Lung (tissue), 12 donors: ENCODE results near the gene HS3ST3B1. TPM values are rescaled to one million over a fixed set of nuclear protein-coding genes. Genes with fewer than 3 reads are reported as not detected.

Experiments
- ATAC-seq: fragments of 200-7000 bp; cut with Tn5 transposase; one replicate; pipeline ENCODE4 v1.9.1; 2020; ENCODE audit warnings: moderate number of reproducible peaks; ENCODE audit not compliant: insufficient read depth, low FRiP score
- DNase-seq, 3 donors: peaks; one replicate each; pipeline ENCODE4 v3.0.0-alpha.2; 2013 to 2017
- H3K27ac ChIP-seq, 2 donors: one replicate each; pipeline ENCODE4 v1.5.1; 2013; ENCODE audit warnings: mild to moderate bottlenecking in 2 of 2, moderate library complexity in 2 of 2, control low read depth in 1 of 2, inconsistent platforms in 1 of 2, low read depth in 1 of 2, low read length in 1 of 2
- H3K27me3 ChIP-seq, 3 donors: one replicate each; pipeline ENCODE4 v1.5.1; 2013; ENCODE audit warnings: low read length in 2 of 3; ENCODE audit not compliant: control insufficient read depth in 3 of 3, insufficient read depth in 3 of 3
- H3K36me3 ChIP-seq, 4 donors: one replicate each; pipeline ENCODE4 v1.5.1; 2013; ENCODE audit warnings: low read length in 4 of 4, mild to moderate bottlenecking in 1 of 4, moderate library complexity in 1 of 4; ENCODE audit not compliant: control insufficient read depth in 4 of 4, insufficient read depth in 4 of 4
- H3K4me1 ChIP-seq, 5 donors: one replicate each; pipeline ENCODE4 v1.5.1; 2013; ENCODE audit warnings: low read length in 5 of 5, mild to moderate bottlenecking in 2 of 5, moderate library complexity in 1 of 5; ENCODE audit not compliant: control insufficient read depth in 5 of 5, insufficient read depth in 5 of 5
- H3K4me3 ChIP-seq: one replicate; pipeline ENCODE4 v1.5.1; 2013; ENCODE audit warnings: mild to moderate bottlenecking, control low read depth, moderate library complexity
- H3K9ac ChIP-seq, 2 donors: one replicate each; pipeline ENCODE4 v1.5.1; 2013; ENCODE audit warnings: low read length in 2 of 2, control low read depth in 1 of 2; ENCODE audit not compliant: insufficient read depth in 1 of 2
- H3K9me3 ChIP-seq, 4 donors: one replicate each; pipeline ENCODE4 v1.5.1; 2013; ENCODE audit warnings: low read length in 3 of 4, mild to moderate bottlenecking in 1 of 4, moderate library complexity in 1 of 4; ENCODE audit not compliant: control insufficient read depth in 4 of 4, insufficient read depth in 3 of 4
- WGBS, 2 donors: extraction: QIAGEN DNeasy Blood & Tissue Kit; methylation state at CpG; one replicate each; pipeline ENCODE4 v1.1.7; 2013; 5-methylcytosine and 5-hydroxymethylcytosine counted together
- polyA plus RNA-seq, 2 donors: library from polyadenylated mRNA; stranded (reverse); fragments of 200-250 nt; gene quantifications; one replicate each; pipeline ENCODE4 v1.2.1, GENCODE V29; 2013
- total RNA-seq, 2 donors: library from RNA; depleted of rRNA in 1 of 2; stranded (reverse); fragments of >200 nt in 1 of 2; gene quantifications; one replicate each; pipeline ENCODE4 v1.2.1, GENCODE V29; 2014 to 2021
- TF ChIP-seq, protein P1 (sequence below): IDR thresholded peaks from 2 replicates; pipeline ENCODE4 v1.5.1; 2012; ENCODE audit warnings: mild to moderate bottlenecking; ENCODE audit errors: control extremely low read depth, extremely low read depth
- donor health status: control.
- donor health status: control.
- donor health status: Bipolar disorder and iron deficiency.
- donor health status: healthy.
- donor health status: DM: yes; HTN: yes; CAD: no.

Gene HS3ST3B1
- total and polyA plus RNA-seq, 4 donors: 0.87 to 14.6 (median 5.3) TPM

GRCh38 chr17:14298947-14299279 lies 2.0 kb upstream of the HS3ST3B1 start:
- no peak overlapping the region for H3K27ac ChIP-seq
- no peak overlapping the region for H3K4me3 ChIP-seq
- no peak overlapping the region for H3K9ac ChIP-seq
- peak in 1 of 3 donors; percentile 55 for DNase-seq
- peaks cover 0 to 80% (median 72%) of the 10 kb centered on the region in 3 donors for H3K27me3 ChIP-seq
- TF ChIP-seq, protein P1, sequence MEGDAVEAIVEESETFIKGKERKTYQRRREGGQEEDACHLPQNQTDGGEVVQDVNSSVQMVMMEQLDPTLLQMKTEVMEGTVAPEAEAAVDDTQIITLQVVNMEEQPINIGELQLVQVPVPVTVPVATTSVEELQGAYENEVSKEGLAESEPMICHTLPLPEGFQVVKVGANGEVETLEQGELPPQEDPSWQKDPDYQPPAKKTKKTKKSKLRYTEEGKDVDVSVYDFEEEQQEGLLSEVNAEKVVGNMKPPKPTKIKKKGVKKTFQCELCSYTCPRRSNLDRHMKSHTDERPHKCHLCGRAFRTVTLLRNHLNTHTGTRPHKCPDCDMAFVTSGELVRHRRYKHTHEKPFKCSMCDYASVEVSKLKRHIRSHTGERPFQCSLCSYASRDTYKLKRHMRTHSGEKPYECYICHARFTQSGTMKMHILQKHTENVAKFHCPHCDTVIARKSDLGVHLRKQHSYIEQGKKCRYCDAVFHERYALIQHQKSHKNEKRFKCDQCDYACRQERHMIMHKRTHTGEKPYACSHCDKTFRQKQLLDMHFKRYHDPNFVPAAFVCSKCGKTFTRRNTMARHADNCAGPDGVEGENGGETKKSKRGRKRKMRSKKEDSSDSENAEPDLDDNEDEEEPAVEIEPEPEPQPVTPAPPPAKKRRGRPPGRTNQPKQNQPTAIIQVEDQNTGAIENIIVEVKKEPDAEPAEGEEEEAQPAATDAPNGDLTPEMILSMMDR: no peak
- 24 to 36% methylated on average over 8 of the region's 8 CpGs for WGBS, 2 donors
- no peak for ATAC-seq
- peaks cover 0 to 9% (median 0%) of the 10 kb centered on the region in 4 donors for H3K9me3 ChIP-seq
- peaks cover 0 to 58% (median 9%) of the 10 kb centered on the region in 5 donors for H3K4me1 ChIP-seq
- H3K36me3 ChIP-seq: no peaks in the 10 kb centered on the region

- Histone ChIP-seq H3K4me3 (no peak overlapping the region), H3K9ac (no peak overlapping the region), H3K27ac (no peak overlapping the region), H3K36me3 (no peaks in the 10 kb centered on the region), H3K9me3 (peaks cover 0 to 9% (median 0%) of the 10 kb centered on the region in 4 donors), H3K27me3 (peaks cover 0 to 79% (median 73%) of the 10 kb centered on the region in 3 donors), H3K4me1 (peaks cover 0 to 61% (median 9%) of the 10 kb centered on the region in 5 donors)
- ATAC-seq (no peak), DNase-seq (peak; percentile 55 to 67 (median 57))
- 1 to 3% methylated on average over 51 to 52 of the region's 52 CpGs for WGBS, 2 donors
- TF ChIP-seq, protein P1: no peak
These were observed 1.4 kb upstream of the HS3ST3B1 start for GRCh38 chr17:14299280-14300141.

DNA sequence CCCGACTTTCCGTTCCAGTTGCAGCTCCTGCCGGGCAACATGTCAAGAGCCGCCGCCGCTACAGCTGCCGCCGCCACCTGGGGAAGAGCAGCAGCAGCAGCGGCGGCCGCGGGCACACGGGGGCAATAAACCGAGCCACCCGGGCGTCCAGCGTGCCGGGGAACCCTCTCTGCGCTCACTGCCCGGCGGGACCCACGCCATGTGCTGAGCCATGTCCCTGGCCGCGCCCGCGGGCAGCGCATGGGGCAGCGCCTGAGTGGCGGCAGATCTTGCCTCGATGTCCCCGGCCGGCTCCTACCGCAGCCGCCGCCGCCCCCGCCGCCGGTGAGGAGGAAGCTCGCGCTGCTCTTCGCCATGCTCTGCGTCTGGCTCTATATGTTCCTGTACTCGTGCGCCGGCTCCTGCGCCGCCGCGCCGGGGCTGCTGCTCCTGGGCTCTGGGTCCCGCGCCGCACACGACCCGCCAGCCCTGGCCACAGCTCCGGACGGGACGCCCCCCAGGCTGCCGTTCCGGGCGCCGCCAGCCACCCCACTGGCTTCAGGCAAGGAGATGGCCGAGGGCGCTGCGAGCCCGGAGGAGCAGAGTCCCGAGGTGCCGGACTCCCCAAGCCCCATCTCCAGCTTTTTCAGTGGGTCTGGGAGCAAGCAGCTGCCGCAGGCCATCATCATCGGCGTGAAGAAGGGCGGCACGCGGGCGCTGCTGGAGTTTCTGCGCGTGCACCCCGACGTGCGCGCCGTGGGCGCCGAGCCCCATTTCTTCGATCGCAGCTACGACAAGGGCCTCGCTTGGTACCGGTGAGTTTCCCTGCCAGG lies 604 bp downstream of the HS3ST3B1 start:
- peaks cover 0 to 61% (median 9%) of the 10 kb centered on the region in 5 donors for H3K4me1 ChIP-seq
- ATAC-seq (peak; percentile 3), DNase-seq (peak in 1 of 3 donors; percentile 48)
- TF ChIP-seq, protein P1: no peak
- WGBS, 2 donors: 1 to 2% methylated on average over 65 to 90 of the region's 90 CpGs
- peak overlapping the region; percentile 27 for H3K4me3 ChIP-seq
- H3K9me3 ChIP-seq: peaks cover 0 to 13% (median 0%) of the 10 kb centered on the region in 4 donors
- H3K27me3 ChIP-seq: peaks cover 0 to 79% (median 72%) of the 10 kb centered on the region in 3 donors
- H3K27ac ChIP-seq: peak overlapping the region; percentile 21 to 79
- H3K36me3 ChIP-seq: no peaks in the 10 kb centered on the region
- peak overlapping the region; percentile 33 to 84 for H3K9ac ChIP-seq
